Fibroblast of gingiva (primary cell): Measurements from ENCODE around the gene ISOC2.

ENCODE experiments used
- DNase-seq: peaks from one replicate; pipeline ENCODE4 v3.0.0-alpha.2; 2011; ENCODE audit warnings: low read depth

ISOC2 gene

DNA sequence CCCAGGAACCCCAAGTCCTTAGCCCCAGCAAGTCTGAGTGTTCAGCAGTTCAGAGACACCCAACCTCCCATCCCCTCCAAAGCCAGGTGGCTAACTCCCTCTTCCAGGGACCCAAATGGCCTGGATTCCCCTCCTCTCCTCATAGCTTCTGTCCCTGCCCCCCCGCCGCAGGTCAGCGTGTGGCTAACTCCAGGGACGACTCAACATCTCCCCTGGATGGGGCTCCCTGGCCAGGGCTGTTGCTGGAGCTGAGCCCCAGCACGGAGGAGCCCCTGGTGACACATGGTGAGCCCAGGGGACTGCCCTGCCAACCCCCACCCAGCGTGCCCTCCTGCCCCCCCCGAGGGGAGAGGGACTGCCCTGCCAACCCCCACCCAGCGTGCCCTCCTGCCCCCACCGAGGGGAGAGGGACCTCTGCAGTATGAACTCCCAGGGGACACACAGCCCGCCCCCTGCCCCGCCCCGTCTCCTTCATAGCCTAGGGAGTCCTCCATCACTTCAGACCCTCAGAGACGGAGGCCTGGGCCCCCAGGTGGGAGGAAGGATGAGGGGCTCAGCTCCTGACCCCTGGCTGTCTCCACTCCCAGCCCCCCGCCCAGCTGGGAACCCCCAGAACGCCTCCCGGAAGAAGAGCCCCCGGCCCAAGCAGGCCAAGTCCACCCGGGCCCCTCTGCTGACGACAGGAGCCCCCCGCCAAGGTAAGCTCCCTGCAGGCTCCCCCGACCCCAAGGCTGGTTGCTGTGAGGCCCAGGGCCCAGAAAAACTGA lies 28.5 kb upstream of the ISOC2 start:
- no peak for DNase-seq

DNA sequence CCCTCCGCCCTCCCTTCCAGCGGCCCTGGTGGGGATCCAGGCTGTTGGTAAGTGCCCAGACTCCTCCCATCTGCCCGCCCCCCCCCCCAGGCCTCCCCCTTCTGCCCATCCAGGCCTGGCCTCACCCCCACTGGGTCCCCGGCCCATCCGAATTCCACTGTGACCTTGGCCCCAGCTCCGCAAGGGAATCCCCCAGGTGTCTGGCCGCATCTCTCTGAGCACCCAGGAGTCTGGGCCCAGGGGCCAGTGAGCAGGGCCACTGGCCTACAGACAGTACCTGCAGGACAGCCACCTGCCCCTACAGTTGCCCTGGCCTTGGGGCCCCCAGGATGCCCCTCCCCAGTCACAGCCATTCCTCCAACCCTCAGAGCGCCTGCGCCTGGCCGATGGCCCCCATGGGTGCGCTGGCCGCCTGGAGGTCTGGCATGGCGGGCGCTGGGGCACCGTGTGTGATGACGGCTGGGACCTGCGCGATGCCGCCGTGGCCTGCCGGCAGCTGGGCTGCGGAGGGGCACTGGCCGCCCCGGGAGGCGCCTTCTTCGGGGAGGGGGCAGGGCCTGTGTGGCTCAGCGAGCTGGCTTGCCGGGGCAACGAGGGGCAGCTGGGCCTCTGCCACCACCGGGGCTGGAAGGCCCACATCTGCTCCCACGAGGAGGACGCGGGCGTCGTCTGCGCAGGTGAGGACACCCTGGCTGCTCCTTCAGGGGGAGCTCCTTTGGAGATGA lies 27.7 kb upstream of the ISOC2 start:
- peak; percentile 13 for DNase-seq

DNA sequence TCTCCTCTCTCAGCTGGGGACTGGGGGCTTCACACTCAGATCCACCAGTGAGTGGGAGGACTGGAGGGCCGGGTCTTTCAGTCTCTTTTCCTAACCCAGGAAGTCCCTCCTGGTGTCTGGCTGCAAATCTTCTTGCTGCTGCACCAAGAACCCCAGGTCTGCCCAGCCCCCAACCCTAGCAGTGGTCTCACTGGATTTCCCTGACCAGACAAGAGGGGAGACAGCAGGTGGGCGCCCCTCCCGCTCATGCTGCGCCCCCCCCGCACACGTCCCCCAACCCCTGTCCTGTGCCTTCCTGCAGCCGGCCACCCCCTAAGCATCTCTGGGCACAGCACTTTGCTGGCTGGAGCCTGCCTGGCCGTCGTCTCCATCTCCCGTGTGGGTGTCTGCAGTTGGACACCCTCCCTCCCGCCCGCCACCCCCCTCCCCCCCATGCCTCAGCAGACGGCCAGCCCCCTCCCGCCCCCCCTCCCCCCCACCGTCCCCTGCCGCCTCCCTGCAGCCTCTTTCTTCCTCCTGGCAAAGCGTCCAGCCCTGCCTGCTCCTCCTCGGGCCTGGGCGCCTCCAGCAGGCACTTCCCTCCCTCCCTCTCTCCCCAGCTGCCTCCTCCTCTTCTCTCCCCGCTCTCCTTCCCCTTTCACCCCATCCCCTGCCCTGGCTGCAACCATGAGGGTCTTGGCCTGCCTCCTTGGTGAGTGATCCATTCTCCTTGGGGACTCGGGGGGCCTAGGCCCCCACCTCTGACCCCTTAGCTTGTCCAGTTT lies 26.7 kb upstream of the ISOC2 start, which contains the start of gene SSC5D:
Gene SSC5D, plus strand, starts transcription at position 513 of the 764 bp plus-strand sequence. Its CDS starts 154 bp downstream, at position 667.
- peak; percentile 63 for DNase-seq

DNA sequence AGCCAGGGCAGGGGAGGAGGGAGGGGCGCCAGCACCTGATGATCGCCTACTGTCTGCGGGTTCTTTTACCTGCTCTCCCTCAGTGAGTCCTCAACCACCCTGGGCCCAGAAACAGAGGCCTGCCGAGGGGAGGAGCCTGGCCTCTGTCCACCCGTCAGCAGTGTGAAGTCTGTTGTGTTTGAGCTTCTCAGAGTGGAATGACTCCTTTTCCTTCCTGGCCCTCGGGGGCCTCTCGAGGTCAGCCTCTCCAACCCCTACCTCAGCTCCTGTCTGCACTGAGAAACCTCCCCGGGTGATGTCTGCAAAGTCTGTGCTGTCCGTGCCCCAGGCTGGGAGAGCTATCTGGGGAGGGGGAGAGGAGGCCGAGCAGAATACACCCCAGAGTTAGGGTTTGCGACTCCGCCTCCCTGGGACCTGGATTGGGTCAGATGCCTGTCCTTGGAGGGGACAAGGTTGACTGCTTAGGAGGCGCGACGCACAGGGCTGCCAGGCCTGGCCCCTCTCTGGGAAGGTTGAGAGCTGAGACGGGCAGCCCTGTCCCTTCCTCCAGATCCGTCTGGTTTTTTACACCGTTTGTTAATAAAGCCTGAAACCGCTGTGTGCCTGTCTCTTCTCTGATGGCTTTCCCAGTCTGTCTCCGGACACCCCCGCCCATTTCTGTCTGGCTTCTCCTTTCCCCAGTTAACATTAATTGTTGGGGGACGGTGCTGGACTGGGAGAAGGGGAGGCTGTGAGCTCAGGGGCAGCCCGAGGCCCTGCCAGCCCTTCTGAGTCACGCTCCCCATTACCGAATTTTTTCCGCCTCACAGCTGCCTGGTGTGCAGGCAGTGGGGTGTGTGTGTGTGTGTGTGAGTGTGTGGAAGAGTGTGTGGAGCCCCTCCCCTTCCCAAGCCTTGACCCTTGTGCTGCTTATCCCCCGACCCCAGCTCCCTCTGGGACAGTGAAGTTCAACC lies 25.8 kb upstream of the ISOC2 start:
- DNase-seq = peak; percentile 95

GRCh38 chr19:55486043-55486970 lies 24.9 kb upstream of the ISOC2 start:
- peak; percentile 53 for DNase-seq

DNA sequence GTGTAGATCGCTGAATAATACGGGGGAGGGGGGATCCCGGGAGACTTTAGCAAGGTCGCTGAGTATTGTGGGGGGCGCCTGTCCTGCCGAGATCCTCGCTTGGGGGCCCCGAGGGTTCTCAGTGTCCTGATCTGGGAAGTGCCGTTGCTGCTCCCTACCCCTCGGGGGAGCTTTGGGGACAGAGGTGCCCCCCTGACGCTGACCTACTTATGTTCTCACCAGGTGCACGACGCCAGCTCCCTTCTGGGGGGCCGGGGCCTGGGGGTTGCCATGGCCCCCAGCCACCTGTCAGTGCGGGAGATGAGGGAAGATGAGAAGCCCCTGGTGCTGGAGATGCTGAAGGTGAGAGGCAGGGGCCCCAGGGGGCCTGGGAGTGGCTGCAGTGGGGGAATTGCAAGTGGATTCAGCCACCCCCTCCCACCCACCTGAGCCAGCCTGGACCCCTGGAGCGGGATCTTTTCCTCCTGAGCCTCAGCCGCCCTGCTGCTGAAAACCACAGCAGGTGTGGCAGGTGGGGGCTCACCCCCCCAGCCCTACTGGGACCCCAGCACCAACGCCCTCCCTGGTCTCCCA lies 24.1 kb upstream of the ISOC2 start:
- DNase-seq = no peak

DNA sequence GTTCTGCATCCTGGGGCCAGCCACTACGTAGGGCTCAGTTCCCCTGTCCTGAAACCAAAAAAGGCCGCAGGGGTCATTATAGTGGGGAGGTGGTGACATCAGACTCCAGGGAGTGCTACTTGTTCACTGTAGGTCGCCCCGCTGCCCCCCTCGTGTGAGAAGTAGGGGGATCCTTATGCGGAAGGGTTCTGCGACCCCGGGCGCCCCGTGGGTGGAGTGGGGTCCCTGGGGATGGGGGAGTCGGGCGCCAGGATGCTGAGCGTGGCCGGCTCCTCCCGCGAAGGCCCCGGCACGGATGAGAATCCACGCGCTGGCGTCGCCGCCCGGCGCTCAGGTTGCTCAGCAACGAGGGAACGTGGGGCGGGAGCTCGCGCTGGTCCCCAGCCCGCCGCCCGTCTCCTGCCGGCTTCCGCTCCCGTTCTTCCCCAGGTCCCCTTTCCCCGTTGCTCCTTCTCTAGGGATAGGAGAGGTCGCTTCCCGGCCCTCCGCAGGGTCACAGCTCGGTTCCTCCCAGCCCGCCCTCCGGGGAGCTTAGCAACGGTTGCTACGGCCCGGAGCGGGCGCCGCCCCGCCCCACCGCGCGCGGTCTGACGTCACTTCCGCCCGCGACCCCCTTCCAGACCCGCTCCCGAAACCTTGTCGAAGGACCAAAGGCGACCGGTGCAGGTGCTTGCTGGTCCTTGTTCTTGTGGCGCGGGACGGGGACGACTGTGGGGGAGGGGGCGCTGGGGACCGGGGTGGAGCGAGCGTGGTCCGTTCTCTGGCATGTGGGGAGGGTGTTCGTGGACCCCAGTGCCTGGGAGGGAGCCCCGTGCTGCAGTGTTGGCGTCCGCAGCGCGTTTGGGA lies 23.4 kb upstream of the ISOC2 start, which contains the start of gene NAT14:
Gene NAT14, plus strand, starts transcription at position 596 of the 846 bp plus-strand sequence. CDS start 521 bp downstream, outside the sequence.
- DNase-seq = peak; percentile 50

- DNase-seq = no peak
Observed at GRCh38 chr19:55483706-55484592, 22.5 kb upstream of the ISOC2 start.

DNA sequence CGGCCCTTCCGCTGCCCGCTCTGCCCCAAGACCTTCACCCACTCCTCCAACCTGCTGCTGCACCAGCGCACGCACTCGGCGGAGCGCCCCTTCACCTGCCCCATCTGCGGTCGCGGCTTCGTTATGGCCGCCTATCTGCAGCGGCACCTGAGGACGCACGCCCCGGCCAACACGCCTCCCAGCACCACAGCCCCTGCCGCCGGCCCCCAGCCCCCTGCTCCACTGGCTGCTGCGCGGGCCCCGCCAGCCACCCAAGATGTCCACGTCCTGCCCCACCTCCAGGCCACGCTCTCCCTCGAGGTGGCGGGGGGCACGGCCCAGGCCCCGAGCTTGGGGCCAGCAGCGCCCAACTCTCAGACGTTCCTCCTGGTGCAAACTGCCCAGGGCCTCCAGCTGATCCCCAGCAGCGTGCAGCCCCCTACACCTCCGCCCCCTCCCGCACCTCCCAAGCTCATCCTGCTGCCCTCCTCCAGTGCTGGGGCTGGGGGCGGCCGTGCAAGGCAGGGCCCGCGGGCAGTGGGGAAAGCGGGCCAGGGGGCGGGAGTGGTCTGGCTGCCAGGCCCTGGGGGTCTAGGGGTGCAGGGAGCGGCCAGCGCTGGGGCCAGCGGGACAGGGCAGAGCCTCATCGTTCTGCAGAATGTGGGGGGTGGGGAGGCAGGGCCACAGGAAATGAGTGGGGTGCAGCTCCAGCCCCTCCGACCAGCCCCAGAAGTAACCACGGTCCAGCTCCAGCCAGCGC lies 21.7 kb upstream of the ISOC2 start:
- DNase-seq = no peak

GRCh38 chr19:55482156-55482961 lies 20.9 kb upstream of the ISOC2 start:
- DNase-seq = no peak

GRCh38 chr19:55481794-55482155 lies 20.3 kb upstream of the ISOC2 start:
- no peak for DNase-seq

DNA sequence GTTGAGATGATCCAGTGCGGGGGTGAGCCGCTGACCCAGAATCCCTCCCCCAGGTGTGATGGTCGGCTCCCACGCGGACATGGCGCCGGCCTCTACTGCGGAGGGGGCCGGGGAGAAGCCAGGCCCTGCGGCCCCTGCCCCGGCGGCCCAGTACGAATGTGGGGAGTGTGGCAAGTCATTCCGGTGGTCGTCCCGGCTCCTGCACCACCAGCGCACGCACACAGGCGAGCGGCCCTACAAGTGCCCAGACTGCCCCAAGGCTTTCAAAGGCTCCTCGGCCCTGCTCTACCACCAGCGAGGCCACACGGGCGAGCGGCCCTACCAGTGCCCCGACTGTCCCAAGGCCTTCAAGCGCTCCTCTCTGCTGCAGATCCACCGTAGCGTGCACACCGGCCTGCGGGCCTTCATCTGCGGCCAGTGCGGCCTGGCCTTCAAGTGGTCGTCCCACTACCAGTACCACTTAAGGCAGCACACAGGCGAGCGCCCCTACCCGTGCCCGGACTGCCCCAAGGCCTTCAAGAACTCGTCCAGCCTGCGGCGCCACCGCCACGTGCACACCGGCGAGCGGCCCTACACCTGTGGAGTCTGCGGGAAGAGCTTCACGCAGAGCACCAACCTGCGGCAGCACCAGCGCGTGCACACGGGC lies 19.8 kb upstream of the ISOC2 start:
- DNase-seq = no peak

GRCh38 chr19:55479451-55480230 lies 18.2 kb upstream of the ISOC2 start:
- no peak for DNase-seq

- no peak for DNase-seq
Observed at GRCh38 chr19:55479045-55479444, 17.6 kb upstream of the ISOC2 start.

GRCh38 chr19:55478364-55478763 lies 16.9 kb upstream of the ISOC2 start:
- no peak for DNase-seq
